Mammary epithelial cell (primary cell): ENCODE measurements around the gene STOX1.
"Not testable (repeated sequence)": the region's sequence is repeated elsewhere in the genome, so short reads cannot be mapped to it uniquely, and the experiment has no call there.

Experiments used
- EZH2 ChIP-seq: IDR thresholded peaks from 2 replicates; pipeline ENCODE4 v1.6.1; 2012; ENCODE audit warnings: low read length, inconsistent platforms, borderline replicate concordance
- TF ChIP-seq, protein P1 (sequence below), 2 donors: IDR thresholded peaks in 1 of 2; conservative IDR thresholded peaks in 1 of 2; 2 replicates each; pipeline ENCODE4 v1.5.1; 2011 to 2012; ENCODE audit warnings: inconsistent platforms in 2 of 2, low read length in 2 of 2, mild to moderate bottlenecking in 2 of 2, control low read depth in 1 of 2, low read depth in 1 of 2; ENCODE audit not compliant: insufficient read depth in 1 of 2; ENCODE audit errors: extremely low read depth in 1 of 2

DNA sequence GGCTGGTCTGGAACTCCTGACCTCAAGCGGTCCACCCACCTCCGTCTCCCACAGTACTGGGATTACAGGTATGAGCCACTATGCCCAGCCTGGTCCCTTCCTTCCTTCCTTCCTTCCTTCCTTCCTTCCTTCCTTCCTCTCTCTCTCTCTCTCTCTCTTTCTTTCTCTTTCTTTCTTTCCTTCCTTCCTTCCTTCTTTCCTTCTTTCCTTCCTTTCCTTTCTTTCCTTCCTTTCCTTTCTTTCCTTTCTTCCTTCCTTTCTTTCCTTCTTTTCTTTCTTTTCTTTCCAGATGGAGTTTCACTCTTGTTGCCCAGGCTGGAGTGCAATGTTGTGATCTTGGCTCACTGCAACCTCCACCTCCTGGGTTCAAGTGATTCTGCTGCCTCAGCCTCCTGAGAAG, 101.8 kb downstream of the STOX1 start:
- TF ChIP-seq, protein P1, sequence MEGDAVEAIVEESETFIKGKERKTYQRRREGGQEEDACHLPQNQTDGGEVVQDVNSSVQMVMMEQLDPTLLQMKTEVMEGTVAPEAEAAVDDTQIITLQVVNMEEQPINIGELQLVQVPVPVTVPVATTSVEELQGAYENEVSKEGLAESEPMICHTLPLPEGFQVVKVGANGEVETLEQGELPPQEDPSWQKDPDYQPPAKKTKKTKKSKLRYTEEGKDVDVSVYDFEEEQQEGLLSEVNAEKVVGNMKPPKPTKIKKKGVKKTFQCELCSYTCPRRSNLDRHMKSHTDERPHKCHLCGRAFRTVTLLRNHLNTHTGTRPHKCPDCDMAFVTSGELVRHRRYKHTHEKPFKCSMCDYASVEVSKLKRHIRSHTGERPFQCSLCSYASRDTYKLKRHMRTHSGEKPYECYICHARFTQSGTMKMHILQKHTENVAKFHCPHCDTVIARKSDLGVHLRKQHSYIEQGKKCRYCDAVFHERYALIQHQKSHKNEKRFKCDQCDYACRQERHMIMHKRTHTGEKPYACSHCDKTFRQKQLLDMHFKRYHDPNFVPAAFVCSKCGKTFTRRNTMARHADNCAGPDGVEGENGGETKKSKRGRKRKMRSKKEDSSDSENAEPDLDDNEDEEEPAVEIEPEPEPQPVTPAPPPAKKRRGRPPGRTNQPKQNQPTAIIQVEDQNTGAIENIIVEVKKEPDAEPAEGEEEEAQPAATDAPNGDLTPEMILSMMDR (conservative IDR thresholded peaks at IDR 0.05 in 1 of 2, IDR thresholded peaks at IDR 0.05 in 1 of 2; ENCODE audit: extremely low read depth in 1 of 2, insufficient read depth in 1 of 2, low read depth in 1 of 2, low read length in 2 of 2): not testable (repeated sequence)
- TF ChIP-seq EZH2: not testable (repeated sequence)
